ENCODE data around the gene DDX21.
"Not testable (repeated sequence)": the region's sequence is repeated elsewhere in the genome, so short reads cannot be mapped to it uniquely, and the experiment has no call there.

Gene DDX21

GRCh38 chr10:68955832-68956532 lies at the start of gene DDX21:
DDX21 (plus strand) TSS chr10:68956170; CDS start chr10:68956226, 56 bp downstream.
- in situ Hi-C loops (cut with HindIII; ENCODE audit: low pct_ligation_motif_present, low pct_unique_long_range_greater_than_20kb, low sequenced_read_pairs), result no loop called here
- peak; percentile 96 for DNase-seq

- in situ Hi-C loops (cut with HindIII; ENCODE audit: low pct_ligation_motif_present, low pct_unique_long_range_greater_than_20kb, low sequenced_read_pairs), result no loop called here
- no peak for DNase-seq
Measured at GRCh38 chr10:68924593-68924992, 31.4 kb upstream of the DDX21 start.

GRCh38 chr10:68925489-68925888 lies 30.5 kb upstream of the DDX21 start:
- DNase-seq, result no peak
- in situ Hi-C loops (cut with HindIII; ENCODE audit: low pct_ligation_motif_present, low pct_unique_long_range_greater_than_20kb, low sequenced_read_pairs), result no loop called here

DNA sequence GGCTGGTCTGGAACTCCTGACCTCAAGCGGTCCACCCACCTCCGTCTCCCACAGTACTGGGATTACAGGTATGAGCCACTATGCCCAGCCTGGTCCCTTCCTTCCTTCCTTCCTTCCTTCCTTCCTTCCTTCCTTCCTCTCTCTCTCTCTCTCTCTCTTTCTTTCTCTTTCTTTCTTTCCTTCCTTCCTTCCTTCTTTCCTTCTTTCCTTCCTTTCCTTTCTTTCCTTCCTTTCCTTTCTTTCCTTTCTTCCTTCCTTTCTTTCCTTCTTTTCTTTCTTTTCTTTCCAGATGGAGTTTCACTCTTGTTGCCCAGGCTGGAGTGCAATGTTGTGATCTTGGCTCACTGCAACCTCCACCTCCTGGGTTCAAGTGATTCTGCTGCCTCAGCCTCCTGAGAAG lies 26.8 kb upstream of the DDX21 start:
- in situ Hi-C loops (cut with HindIII; ENCODE audit: low pct_ligation_motif_present, low pct_unique_long_range_greater_than_20kb, low sequenced_read_pairs); DNase-seq: not testable (repeated sequence)

DNA sequence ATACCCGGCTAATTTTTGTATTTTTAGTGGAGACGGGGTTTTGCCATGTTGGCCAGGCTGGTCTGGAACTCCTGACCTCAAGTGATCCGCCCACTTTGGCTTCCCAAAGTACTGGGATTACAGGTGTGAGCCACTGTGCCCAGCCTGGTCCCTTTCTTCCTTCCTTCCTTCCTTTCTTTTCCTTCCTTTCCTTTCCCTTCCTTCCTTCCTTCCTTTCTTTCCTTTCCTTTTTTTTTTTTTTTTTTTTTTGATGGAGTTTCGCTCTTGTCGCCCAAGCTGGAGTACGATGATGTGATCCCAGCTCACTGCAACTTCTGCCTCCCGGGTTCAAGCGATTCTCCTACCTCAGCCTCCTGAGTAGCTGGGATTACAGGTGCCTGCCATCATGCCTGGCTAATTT lies 26.1 kb upstream of the DDX21 start:
- in situ Hi-C loops (cut with HindIII; ENCODE audit: low pct_ligation_motif_present, low pct_unique_long_range_greater_than_20kb, low sequenced_read_pairs); DNase-seq: not testable (repeated sequence)

- in situ Hi-C loops (cut with HindIII; ENCODE audit: low pct_ligation_motif_present, low pct_unique_long_range_greater_than_20kb, low sequenced_read_pairs), result not testable (repeated sequence)
Measured at GRCh38 chr10:68932860-68933259, 23.1 kb upstream of the DDX21 start.

DNA sequence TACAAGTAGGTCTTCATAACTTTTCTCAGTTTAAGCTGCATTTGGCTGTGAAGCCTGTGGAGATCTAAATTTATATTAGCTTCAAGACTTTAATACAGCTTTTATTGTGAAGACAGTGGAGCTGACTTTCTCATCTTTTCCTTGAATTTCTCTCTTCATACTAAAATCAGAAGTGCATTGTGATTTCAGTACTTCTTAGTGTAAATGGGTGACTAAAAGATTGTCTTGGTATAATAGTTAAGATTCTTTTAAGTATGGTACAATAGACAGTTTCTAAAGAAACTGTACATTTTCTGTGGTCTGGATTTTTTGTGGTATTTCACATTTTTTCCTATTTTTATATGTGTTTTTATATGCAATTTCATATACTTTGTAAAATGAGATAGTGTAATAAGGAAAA lies 21.0 kb upstream of the DDX21 start:
- no peak for DNase-seq
- in situ Hi-C loops (cut with HindIII; ENCODE audit: low pct_ligation_motif_present, low pct_unique_long_range_greater_than_20kb, low sequenced_read_pairs), result no loop called here

More at GRCh38 chr10:68932860-68933259, 23.1 kb upstream of the DDX21 start:
- DNase-seq, result not testable (repeated sequence)

- peak; percentile 13 for DNase-seq
- in situ Hi-C loops (cut with HindIII; ENCODE audit: low pct_ligation_motif_present, low pct_unique_long_range_greater_than_20kb, low sequenced_read_pairs), result no loop called here
Measured at GRCh38 chr10:68938117-68938516, 17.9 kb upstream of the DDX21 start.

DNA sequence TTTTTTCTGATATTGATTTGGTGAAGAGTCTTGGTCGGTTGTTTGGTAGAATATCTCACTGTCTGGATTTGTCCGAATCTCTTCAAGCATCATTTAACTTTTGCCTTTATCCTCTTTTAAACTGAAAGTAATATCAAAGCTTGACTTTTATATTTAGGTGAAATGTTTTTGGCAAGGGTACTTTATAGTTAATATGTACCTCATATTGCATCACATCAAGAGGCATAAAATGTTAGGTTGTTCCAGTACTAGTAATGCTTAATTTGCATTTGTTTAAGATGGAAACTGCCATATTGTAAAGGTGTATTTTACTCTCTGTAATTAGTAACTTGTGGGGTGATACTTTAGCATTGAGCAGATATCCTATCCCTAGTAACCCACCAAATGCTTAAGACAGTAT lies 17.1 kb upstream of the DDX21 start:
- DNase-seq, result peak; percentile 29
- in situ Hi-C loops (cut with HindIII; ENCODE audit: low pct_ligation_motif_present, low pct_unique_long_range_greater_than_20kb, low sequenced_read_pairs), result no loop called here

DNA sequence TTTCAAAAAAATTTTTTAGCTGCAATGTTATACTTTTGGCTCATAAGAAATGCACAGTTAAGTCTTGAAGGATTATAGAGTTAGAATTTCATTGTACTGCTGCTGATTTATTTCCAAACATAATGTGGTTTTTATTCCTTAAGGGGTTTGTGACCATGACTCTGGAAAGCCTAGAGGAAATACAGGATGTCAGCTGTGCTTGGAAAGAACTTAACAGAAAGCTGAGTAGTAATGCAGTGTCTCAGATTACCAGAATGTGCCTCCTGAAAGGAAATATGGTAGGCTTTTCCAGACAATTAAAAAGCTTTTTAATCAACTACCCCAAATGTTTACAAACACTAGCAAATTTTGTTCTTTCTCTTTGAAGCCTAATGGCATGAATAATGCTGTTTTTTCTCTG lies 15.1 kb upstream of the DDX21 start:
- in situ Hi-C loops (cut with HindIII; ENCODE audit: low pct_ligation_motif_present, low pct_unique_long_range_greater_than_20kb, low sequenced_read_pairs); DNase-seq: not testable (repeated sequence)

DNA sequence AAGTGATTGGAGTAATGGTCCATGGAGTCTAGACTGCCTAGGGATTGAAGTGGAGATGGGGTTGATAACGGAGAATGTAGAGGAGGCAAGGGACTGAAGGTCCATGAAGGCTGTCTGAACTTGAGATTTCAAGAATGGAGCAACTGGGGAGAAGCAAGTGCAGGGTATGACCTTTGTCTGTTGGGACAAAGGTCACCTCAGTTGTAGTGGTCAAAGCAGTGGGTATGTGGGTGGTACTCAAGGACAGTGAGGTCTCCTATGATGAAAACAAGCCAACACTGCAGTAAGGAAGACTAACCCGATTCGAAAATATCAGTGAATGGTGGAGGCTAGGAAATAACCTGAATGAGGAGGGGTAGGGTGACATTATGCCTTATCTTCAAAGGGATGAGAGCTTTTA lies 5.4 kb upstream of the DDX21 start:
- DNase-seq, result no peak
- in situ Hi-C loops (cut with HindIII; ENCODE audit: low pct_ligation_motif_present, low pct_unique_long_range_greater_than_20kb, low sequenced_read_pairs), result no loop called here

DNA sequence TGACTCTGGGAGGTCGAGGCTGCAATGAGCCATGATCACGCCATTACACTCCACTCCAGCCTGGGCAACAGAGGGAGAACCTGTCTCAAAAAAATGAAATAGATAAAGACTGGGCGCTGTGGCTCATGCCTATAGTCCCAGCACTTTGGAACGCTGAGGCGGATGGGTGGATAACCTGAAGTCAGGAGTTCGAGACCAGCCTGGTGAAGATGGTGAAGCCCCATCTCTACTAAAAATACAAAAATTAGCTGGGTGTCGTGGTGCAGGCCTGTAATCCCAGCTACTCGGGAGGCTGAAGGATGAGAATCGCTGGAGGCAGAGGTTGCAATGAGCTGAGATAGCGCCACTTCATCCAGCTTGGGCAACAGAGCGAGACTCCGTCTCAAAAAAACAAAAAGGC lies 1.1 kb upstream of the DDX21 start:
- no peak for DNase-seq
- in situ Hi-C loops (cut with HindIII; ENCODE audit: low pct_ligation_motif_present, low pct_unique_long_range_greater_than_20kb, low sequenced_read_pairs), result no loop called here

DNA sequence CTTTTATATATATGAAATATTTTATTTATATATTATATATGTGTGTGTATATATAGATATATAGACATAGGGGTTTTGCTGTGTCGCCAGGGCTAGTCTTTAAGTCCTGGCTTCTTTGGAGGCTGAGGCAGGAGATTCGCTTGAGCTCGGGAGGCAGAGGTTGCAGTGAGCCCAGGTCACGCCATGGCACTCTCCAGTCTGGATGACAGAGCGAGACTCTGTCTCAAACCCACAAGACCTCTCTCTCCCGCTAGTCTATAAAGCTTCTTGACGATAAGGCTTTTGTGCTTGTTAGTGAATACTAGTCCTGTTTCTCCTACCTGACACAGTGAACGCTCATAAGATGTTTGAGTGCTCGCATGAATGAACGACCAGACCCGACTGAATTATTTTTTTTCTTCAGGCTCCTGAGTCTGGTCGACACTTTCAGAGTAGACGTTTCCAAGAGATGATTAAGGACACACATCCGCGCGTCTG lies 577 bp upstream of the DDX21 start:
- in situ Hi-C loops (cut with HindIII; ENCODE audit: low pct_ligation_motif_present, low pct_unique_long_range_greater_than_20kb, low sequenced_read_pairs), result no loop called here
- DNase-seq, result no peak

DNA sequence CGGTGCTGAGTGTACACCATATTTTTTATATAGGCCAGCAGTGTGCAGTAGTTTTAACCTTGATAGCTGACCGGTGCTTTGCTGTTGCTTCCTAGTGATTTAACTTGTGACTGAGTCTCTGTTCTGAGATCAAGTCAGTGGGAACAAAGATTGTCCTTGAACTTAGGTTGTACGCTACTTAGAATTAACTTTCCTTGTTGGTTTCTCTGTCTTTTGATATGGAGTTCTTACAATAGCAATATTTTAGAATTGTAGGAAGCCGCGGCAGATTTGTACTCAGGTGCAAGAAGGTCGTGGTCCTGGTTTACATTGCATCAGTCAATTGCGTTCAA lies 1.3 kb downstream of the DDX21 start:
- in situ Hi-C loops (cut with HindIII; ENCODE audit: low pct_ligation_motif_present, low pct_unique_long_range_greater_than_20kb, low sequenced_read_pairs), result no loop called here
- DNase-seq, result peak; percentile 18

DNA sequence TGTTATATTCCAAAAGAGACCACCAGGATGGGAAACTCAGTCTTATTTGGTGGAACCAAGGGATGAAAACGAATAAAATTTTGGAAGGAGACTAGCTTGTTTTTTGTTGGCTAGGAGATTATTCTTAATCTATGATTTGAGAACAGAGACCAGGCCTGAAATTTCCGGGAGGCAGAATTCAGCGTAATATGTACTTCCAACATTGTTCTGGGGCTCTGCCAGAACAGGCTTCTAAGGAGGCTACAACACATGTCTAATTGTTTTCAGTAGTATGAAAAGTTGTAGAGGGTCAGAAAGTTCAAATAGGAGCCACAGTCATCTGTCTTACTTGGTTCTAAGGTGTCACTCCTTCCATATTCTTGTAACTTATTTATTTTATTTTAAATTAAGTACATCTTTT lies 1.7 kb downstream of the DDX21 start:
- in situ Hi-C loops (cut with HindIII; ENCODE audit: low pct_ligation_motif_present, low pct_unique_long_range_greater_than_20kb, low sequenced_read_pairs), result no loop called here

GRCh38 chr10:68959695-68960527 lies 3.9 kb downstream of the DDX21 start:
- in situ Hi-C loops (cut with HindIII; ENCODE audit: low pct_ligation_motif_present, low pct_unique_long_range_greater_than_20kb, low sequenced_read_pairs), result no loop called here

More for the DNA sequence above, 1.7 kb downstream of the DDX21 start:
- no peak for DNase-seq

GRCh38 chr10:68963151-68963550 lies 7.2 kb downstream of the DDX21 start:
- in situ Hi-C loops (cut with HindIII; ENCODE audit: low pct_ligation_motif_present, low pct_unique_long_range_greater_than_20kb, low sequenced_read_pairs), result no loop called here

More at GRCh38 chr10:68959695-68960527, 3.9 kb downstream of the DDX21 start:
- DNase-seq, result no peak

GRCh38 chr10:68973975-68974374 lies 18.0 kb downstream of the DDX21 start:
- no peak for DNase-seq
- in situ Hi-C loops (cut with HindIII; ENCODE audit: low pct_ligation_motif_present, low pct_unique_long_range_greater_than_20kb, low sequenced_read_pairs), result no loop called here

More at GRCh38 chr10:68963151-68963550, 7.2 kb downstream of the DDX21 start:
- DNase-seq, result no peak

- DNase-seq; in situ Hi-C loops (cut with HindIII; ENCODE audit: low pct_ligation_motif_present, low pct_unique_long_range_greater_than_20kb, low sequenced_read_pairs): not testable (repeated sequence)
Measured at GRCh38 chr10:68975936-68976473, 20.0 kb downstream of the DDX21 start.
